Mucosa of stomach (tissue), 1 donor: ENCODE measurements around the gene DNALI1.

ENCODE experiments used
- H3K27me3 ChIP-seq: one replicate; pipeline ENCODE4 v1.7.0; 2013; ENCODE audit warnings: mild to moderate bottlenecking, low read length; ENCODE audit not compliant: control insufficient read depth, insufficient read depth
- H3K36me3 ChIP-seq: one replicate; pipeline ENCODE4 v1.7.0; 2013; ENCODE audit warnings: low read length; ENCODE audit not compliant: control insufficient read depth, insufficient read depth
- H3K4me1 ChIP-seq: one replicate; pipeline ENCODE4 v1.7.0; 2013; ENCODE audit warnings: mild to moderate bottlenecking, low read length; ENCODE audit not compliant: control insufficient read depth, insufficient read depth
- H3K4me3 ChIP-seq: one replicate; pipeline ENCODE4 v1.7.0; 2013; ENCODE audit warnings: low read length
- H3K9ac ChIP-seq: one replicate; pipeline ENCODE4 v1.7.0; 2013; ENCODE audit warnings: mild to moderate bottlenecking, low read length, moderate library complexity
- H3K9me3 ChIP-seq: one replicate; pipeline ENCODE4 v1.7.0; 2013; ENCODE audit warnings: mild to moderate bottlenecking, low read length, moderate library complexity; ENCODE audit not compliant: control insufficient read depth
- donor health status: Pancreatic carcinoma.

DNALI1 gene

DNA sequence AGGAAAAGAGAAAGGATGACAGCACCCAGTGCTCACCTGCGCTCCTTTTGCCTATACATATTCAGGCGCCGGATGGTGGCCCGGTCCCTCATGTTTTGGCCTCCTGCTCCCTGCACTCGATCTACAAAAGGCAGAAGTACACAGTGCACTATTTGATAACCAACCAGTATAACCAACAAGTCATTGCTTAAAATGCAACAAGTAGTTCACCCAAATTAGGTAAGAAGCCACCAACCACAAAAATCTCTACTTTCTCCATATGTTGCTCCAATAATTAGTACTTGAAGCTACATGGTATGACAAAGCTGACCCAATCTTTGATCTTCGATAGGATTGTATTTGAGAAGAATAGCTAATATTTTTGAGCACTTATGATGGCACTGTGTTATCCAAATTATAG, 37.0 kb downstream of the DNALI1 start:
- no peaks in the 10 kb centered on the region for H3K27me3 ChIP-seq
- H3K4me1 ChIP-seq = peaks cover 13% of the 10 kb centered on the region
- H3K9ac ChIP-seq = no peak overlapping the region
- H3K9me3 ChIP-seq = no peaks in the 10 kb centered on the region
- no peak overlapping the region for H3K4me3 ChIP-seq
- no peaks in the 10 kb centered on the region for H3K36me3 ChIP-seq

DNA sequence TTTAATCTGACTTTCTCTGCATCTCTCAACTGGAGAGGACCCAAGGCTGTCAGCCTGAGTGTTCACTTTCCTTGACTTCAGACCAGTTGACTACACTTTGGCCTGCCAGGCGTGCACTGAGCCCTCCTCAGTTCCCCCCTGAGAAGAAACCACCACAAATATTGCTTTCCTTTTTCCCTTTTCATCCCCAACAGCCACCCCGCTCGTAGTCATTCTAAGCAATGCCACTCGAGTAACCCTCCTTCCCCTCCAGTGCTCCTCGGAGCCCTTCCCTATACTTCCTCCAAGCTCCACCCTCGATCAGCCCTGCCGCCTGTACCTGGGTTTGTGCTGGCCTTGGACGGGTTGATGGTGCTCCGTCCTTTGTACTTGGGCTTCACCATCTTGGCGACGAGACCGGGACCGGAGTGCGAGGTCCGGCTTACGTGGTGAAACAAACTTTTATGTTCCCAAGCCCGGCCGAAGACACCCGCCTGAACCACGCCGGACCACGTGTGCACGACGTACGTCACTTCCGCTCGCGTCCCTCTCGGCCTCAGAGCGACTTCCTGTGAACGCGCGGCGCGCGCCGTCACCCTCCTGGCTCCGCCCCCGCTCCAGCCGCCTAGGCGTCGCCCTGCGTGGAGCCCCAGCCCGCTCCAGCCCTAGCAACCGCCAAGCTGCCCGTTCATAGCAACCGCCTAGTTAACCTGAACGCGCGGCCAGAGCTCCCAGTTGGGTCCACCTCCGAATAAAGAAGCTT, 38.9 kb downstream of the DNALI1 start, which contains the start of gene GNL2:
TSS of gene GNL2 (minus strand) at position 498 of the 742 bp plus-strand sequence. CDS start at position 383, 115 bp downstream.
- Histone ChIP-seq H3K36me3 (no peaks in the 10 kb centered on the region), H3K9ac (peak within 1 kb of the TSS; percentile 75), H3K4me3 (peak within 1 kb of the TSS; percentile 64)

DNA sequence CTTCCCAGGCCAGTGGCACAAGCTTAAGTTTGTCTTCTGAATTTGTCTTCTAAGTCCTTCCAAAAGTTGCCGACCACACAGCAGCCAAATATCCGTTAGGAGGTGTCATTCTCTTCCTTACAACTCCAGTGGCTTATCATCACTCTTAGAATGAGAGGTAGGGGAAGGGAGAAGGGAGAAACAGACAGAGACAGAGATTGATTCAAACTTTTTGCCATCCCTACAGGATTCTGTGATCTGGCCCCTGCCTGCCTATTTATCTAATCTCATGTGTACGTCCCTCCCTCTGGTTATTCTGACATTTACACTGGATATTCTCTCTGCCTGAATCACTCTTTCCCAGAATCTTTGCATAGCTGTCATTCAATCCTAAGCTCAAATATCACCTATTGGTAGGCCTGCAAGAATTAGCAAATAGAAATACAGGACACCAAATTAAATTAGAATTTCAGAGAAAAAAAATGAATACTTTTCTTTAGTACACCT, 39.5 kb downstream of the DNALI1 start:
- Histone ChIP-seq H3K9ac (peak overlapping the region; percentile 75), H3K4me1 (peaks cover 13% of the 10 kb centered on the region), H3K36me3 (no peaks in the 10 kb centered on the region), H3K27me3 (no peaks in the 10 kb centered on the region), H3K4me3 (peak overlapping the region; percentile 64), H3K9me3 (no peaks in the 10 kb centered on the region)

More for the DNA sequence above, 38.9 kb downstream of the DNALI1 start, which contains the start of gene GNL2:
- no peaks in the 10 kb centered on the region for H3K9me3 ChIP-seq
- no peaks in the 10 kb centered on the region for H3K27me3 ChIP-seq
- H3K4me1 ChIP-seq = peaks cover 13% of the 10 kb centered on the region

DNA sequence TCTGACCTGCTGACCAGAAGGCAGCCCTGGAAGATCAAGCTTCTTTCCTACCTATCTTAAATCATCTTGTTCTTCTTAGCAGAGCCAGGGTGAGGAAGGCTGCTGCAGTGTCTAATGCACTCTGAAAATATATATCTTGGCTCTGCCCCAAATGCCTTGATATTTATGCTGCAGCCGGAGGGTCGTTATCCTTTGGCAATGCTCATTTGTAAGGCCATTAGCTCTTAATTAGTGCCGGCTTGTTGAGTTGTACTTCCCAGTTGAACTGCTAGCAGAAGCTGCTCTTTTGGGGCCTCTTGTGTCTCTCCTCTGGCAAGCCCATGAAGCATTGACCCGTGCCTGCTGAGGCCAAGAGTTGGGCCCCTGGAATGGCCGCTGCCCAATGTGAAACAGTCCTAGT, 43.2 kb downstream of the DNALI1 start:
- no peaks in the 10 kb centered on the region for H3K27me3 ChIP-seq
- no peak overlapping the region for H3K4me3 ChIP-seq
- no peak overlapping the region for H3K9ac ChIP-seq
- H3K9me3 ChIP-seq = no peaks in the 10 kb centered on the region
- no peaks in the 10 kb centered on the region for H3K36me3 ChIP-seq
- H3K4me1 ChIP-seq = peaks cover 8% of the 10 kb centered on the region

DNA sequence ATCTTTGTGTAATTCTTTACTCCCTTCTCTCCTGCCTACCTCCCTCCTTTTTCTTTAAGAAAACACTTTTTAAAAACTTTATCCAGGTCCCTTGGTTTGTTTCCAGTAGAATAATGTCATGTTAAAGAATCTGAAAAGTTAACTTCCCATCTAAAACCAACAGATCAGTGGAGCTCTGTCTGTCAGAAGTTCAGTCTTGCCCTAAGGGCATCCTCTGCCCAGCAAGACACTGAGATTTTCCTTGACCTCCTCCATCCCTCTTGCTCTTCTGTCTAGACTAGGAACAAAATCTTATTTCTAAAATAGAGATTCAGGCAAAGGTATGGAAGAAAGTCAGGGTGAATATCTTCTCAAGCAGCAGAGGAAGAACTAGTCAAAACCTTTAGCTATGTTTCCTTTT, 44.7 kb downstream of the DNALI1 start:
- H3K4me1 ChIP-seq = peaks cover under 1% of the 10 kb centered on the region
- no peak overlapping the region for H3K9ac ChIP-seq
- no peaks in the 10 kb centered on the region for H3K9me3 ChIP-seq
- H3K27me3 ChIP-seq = no peaks in the 10 kb centered on the region
- no peak overlapping the region for H3K4me3 ChIP-seq
- no peaks in the 10 kb centered on the region for H3K36me3 ChIP-seq

DNA sequence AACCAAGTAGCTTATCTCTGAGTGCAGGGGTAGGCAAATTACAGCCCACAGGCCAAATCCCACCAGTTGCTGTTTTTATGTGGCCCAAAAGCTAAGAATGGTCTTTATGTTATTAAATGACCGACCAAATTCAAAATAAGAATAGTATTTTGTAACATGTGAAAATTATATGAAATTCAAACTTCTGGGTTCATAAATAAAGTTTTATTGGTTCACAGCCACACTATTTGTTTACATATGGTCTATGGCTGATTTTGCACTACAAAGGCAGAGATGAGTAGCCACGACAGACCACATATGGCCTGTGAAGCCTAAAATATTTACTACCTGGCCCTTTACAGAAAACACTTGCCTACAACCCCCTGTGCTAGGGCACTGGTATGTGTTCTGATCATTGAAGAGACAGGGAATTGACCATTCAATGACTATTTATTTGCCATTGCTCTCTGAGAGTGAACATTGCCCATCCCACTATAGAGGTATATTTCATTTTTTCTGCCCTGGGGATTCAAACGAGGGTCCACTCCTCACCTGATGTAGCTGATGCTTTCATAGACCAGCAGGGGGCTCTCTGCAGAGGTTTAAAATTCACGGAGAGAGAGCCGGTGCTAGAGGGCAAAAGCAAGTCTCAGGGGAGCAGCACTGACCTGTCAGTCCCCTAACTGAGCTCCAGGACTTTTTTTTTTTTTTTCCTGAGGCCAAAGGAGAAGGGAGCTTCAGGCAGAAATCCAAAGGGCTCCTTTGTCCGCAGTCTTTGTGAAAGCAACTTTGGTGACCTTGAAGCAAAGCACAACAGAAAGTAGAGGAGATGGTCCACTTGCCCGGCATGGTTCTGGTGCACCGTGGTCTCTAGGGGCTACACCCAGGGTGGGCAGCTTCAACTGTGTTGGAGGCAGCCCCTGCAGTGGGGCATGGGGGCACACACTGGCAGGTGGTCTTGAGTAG, 46.3 kb downstream of the DNALI1 start:
- H3K4me1 ChIP-seq = no peaks in the 10 kb centered on the region
- no peak overlapping the region for H3K9ac ChIP-seq
- H3K36me3 ChIP-seq = no peaks in the 10 kb centered on the region
- H3K27me3 ChIP-seq = peaks cover 4% of the 10 kb centered on the region
- no peak overlapping the region for H3K4me3 ChIP-seq
- H3K9me3 ChIP-seq = no peaks in the 10 kb centered on the region

DNA sequence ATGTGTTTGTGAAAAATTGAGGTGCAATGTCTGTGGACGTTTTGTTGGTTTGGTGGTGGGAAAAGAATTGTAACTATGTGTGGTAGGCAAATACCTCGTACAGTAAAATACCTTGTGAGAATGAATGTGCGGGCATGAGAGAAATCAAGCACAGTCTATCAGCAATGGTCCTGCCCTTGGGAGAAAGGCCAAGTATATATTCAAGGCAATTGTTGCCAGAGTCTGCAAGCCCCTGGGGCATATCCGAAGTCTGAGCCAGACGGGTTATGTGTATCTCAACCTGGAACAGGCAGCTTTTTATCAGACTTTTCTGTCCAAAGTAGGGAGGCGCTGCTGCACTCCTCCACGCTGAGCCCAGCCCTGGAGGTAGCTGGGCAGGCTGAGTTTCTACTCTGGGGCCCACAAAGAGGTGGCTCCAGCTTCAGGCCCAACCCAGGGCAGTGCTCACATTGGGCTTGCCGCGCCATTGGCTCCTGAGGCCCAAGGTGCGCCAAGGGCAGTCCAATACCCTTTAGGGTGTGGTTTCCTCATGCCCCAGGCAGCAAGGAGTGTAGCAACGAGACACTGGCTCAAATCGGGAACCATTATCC, 48.4 kb downstream of the DNALI1 start:
- peaks cover 10% of the 10 kb centered on the region for H3K27me3 ChIP-seq
- H3K36me3 ChIP-seq = no peaks in the 10 kb centered on the region
- H3K9me3 ChIP-seq = no peaks in the 10 kb centered on the region
- H3K4me1 ChIP-seq = no peaks in the 10 kb centered on the region
- H3K9ac ChIP-seq = no peak overlapping the region
- H3K4me3 ChIP-seq = no peak overlapping the region

DNA sequence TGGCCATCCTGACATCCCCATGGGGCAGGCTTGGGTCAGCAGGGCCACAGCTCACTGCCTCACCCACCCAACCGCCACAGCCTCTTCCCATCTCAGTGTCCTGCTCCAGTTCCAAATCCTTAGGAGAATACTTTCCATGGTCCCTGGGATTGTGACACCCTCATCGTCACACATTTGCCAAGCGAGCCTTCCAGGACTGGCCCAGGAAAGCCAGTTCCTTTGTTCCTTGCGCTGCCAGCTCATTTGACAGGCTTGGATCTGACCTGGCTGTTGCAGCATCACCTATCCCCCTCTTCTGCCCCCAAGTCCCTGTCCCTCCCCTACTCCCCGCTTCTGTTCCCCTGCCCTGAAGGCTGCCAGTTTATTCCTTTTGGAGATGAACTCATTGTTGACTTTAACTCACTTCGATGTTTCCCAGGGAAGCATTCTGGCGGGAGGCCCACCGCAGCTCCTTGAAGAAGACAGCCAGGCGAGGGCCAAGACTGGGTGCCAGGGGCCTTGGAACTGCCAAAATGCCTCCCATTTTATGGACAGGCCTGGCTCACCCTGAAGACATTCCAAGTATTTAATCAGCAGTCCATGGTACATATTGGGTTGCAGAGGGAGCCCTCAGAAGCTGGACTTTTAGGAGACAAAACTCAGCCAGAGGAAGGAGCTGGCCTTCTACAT, 49.2 kb downstream of the DNALI1 start:
- H3K36me3 ChIP-seq = no peaks in the 10 kb centered on the region
- peaks cover 10% of the 10 kb centered on the region for H3K27me3 ChIP-seq
- no peaks in the 10 kb centered on the region for H3K9me3 ChIP-seq
- no peaks in the 10 kb centered on the region for H3K4me1 ChIP-seq
- no peak overlapping the region for H3K4me3 ChIP-seq
- H3K9ac ChIP-seq = no peak overlapping the region

DNA sequence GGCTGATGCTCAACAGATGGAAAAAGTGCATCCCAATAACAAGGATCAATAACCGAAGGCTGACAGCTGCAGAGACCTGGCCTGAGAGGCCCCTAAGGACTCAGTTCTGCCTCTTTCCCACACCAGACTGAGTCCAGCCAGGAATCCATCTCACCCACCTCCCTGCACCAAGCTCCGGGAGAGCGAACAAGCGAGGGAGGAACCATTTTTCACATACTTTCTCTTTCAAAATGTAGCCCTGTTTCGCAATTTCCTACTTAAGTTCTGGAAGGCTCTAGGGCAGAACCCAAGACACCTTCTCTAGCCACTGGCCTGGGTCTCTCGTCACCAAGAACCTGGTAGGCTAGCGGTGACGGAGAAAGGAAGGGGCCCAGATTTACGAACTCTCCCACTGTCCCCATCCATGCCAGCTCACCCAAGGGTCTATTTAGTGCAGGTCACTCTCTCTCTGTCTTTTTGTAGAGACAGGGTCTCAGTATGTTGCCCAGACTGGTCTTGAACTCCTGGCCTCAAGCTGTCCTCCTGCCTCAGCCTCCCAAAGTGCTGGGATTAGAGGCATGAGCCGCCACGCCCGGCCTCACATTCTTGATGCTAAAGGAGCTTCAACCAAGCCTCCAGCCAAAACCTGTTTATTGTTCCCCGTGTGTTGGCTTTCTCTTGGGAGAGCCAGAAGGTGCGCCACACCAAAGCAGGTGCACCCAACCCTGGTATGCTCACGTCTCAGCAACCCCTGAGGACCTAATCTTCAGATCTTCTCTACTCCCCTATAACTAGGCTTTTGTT, 49.9 kb downstream of the DNALI1 start:
- no peaks in the 10 kb centered on the region for H3K4me1 ChIP-seq
- no peaks in the 10 kb centered on the region for H3K36me3 ChIP-seq
- no peak overlapping the region for H3K4me3 ChIP-seq
- H3K9ac ChIP-seq = no peak overlapping the region
- peaks cover 10% of the 10 kb centered on the region for H3K27me3 ChIP-seq
- H3K9me3 ChIP-seq = no peaks in the 10 kb centered on the region

DNA sequence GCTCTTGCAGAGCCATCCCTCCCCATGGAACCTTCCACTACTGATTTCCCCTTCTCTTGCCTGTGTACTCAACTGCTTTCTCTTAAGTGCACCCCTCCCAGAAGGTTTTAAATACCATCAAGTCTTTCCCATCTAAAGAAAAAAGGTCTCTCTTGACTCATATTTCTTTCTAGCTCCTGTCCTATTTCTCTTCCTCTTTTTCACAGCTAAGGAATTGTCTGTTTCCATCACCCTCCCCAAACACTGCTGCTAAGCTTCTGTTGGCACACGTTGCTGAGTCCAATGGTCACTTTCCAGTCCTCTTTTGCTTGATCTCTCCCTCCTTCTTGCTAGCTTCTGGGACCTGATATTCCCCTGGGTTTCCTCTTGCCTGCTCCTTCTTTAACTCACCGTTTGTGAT, 52.3 kb downstream of the DNALI1 start:
- Histone ChIP-seq H3K4me1 (no peaks in the 10 kb centered on the region), H3K9ac (no peak overlapping the region), H3K36me3 (no peaks in the 10 kb centered on the region), H3K27me3 (peaks cover 19% of the 10 kb centered on the region), H3K9me3 (no peaks in the 10 kb centered on the region), H3K4me3 (no peak overlapping the region)

DNA sequence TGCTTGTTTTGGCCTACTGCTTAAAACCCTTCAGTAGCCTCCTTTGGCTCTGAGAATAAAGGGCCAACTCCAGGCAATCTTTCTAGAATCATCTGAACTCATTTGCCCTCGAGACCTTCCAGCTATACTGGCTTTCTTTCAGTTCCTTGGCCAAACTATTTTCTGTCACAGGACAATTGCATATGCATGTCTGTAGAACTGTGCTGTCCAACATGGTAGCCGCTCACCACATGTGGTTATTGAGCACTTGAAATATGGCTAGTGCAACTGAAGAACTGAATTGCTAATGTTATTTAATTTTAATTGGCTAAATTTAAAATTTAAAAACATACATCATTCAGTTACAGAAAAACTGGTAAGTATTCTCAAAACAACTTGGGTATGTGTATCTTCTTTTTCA, 53.3 kb downstream of the DNALI1 start:
- H3K9ac ChIP-seq = no peak overlapping the region
- no peaks in the 10 kb centered on the region for H3K9me3 ChIP-seq
- no peaks in the 10 kb centered on the region for H3K4me1 ChIP-seq
- H3K4me3 ChIP-seq = no peak overlapping the region
- peaks cover 25% of the 10 kb centered on the region for H3K27me3 ChIP-seq
- no peaks in the 10 kb centered on the region for H3K36me3 ChIP-seq
